HG03575 (cell line): ENCODE data around the gene SMAD2.
A peak's percentile ranks its signal among the peaks of the same experiment; 100 is the strongest.

Experiments
- ATAC-seq: cut with Tn5 transposase; IDR thresholded peaks from one replicate; pipeline ENCODE4 v1.9.1; 2021; ENCODE audit not compliant: unreplicated experiment, insufficient number of reproducible peaks, low FRiP score; ENCODE audit errors: extremely low read depth

SMAD2 gene

DNA sequence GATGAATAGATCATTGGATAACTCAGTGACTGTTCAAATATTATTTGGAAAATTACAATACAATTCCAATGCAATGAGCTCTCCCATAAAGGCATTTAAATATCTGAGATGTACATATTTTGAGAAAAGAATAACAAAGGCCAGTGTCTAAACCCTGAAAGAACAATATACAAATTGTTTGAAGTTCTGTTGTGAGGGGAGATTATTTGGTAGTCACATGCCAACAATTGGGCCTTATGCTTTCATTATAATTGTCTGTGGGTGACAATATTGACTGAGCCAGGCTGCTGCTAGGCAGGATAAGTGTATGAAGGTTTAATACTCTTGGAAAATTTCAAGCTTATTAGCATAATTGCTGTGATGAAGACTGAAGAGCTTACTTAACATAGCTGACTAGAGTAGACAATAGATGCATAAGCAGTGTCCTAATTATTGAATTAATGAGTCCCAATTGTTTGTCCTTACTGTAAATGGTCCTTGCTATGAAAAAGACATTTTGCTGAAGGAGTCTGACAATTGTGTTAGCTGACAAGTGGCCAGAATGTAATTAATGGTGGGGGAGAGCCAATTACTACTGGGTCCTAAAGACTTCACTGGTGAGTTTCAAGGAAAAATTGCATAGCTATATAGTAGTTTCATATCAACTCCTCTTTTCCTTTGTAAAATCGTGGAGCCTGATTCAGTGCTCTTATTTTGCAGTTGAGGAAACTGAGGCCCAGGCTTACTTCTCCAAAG, 5.0 kb upstream of the SMAD2 start:
- no peak for ATAC-seq

DNA sequence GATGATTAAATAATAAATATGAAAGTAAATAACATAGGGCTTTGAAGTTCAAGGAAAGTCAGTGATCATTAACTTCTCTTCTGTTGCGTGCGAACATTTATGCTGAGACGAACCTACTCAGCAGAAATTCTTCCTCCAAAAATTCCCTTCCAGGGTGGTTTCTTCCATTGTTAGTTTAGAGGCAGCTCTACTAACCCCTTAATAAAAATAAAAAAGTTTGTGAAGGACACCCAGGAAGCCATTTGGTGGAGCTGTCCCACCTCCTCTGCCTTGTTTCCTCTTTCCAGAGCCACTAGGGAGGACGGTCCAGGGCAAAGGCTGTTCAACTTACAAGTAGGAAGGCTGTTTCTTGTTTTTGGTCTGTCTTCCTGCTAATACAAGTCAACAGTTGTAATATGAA, 2.1 kb upstream of the SMAD2 start:
- ATAC-seq = no peak

DNA sequence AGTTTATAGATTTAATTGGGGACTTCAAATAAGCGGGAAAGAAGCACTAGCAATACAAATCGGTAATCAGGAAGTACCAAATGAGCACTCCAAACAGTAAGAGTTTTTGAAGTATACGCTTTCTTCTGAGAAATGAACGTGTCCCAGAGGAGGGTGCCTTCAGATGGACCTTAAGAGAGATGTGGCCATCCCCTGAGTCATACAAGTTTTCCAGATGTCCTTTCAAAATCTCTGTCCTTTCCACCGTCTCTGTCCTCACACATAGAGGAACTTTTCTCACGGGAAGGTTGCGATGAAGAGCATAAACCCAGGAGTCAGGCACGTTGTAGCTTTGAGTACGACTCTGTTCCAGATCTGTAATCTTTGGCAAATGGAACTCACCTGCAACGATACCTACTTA, 1.7 kb upstream of the SMAD2 start:
- no peak for ATAC-seq

GRCh38 chr18:47931718-47932103, 1.3 kb upstream of the SMAD2 start:
- ATAC-seq = no peak

- ATAC-seq = peak; percentile 47
These were observed 665 bp upstream of the SMAD2 start for GRCh38 chr18:47930931-47931717.

DNA sequence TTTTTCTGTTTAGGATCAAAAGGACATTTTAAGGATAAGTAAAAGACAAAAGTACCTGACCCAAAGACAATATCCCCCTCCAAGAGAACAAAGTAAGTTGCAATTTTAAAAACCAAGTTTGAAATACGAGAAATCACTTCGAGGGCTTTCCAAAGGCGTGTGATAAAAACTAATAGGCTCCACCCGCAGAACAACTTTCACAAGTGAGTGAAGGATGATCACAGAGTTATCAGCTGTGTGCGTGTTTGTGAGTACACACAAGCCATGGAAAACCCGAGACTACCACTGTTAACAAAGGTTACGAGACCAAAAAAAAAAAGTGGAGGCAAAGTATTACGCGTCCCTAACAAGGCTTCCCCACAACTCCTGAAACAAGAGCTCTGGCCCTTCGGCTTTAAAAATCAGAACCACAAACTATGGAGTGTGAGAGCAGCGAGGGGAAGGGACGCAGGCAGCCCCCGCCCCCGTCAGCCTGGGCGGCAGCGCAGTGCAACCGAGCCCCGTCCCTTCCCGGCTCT, 719 bp downstream of the SMAD2 start:
- no peak for ATAC-seq

DNA sequence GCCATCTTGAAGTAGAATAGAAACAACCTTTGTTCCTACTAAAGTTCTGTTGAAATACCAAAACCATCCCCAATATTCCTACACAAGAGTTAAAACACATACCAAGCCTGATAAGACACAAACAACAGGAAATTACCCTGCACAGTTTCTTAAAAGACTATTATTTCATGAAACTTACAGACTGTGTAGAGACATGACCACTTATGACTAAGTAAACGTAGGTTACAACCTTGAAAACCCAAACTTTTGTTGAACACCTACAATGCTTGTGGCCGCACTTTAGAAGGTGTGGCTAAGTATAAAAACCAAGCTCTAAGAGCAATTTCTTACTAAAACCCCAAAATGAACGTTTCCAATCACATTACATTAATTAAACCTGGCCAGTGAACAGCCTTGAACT, 2.0 kb downstream of the SMAD2 start:
- no peak for ATAC-seq

GRCh38 chr18:47926101-47926850, 4.2 kb downstream of the SMAD2 start:
- ATAC-seq = no peak

- ATAC-seq = no peak
These were observed 10.5 kb downstream of the SMAD2 start for GRCh38 chr18:47919916-47920315.

DNA sequence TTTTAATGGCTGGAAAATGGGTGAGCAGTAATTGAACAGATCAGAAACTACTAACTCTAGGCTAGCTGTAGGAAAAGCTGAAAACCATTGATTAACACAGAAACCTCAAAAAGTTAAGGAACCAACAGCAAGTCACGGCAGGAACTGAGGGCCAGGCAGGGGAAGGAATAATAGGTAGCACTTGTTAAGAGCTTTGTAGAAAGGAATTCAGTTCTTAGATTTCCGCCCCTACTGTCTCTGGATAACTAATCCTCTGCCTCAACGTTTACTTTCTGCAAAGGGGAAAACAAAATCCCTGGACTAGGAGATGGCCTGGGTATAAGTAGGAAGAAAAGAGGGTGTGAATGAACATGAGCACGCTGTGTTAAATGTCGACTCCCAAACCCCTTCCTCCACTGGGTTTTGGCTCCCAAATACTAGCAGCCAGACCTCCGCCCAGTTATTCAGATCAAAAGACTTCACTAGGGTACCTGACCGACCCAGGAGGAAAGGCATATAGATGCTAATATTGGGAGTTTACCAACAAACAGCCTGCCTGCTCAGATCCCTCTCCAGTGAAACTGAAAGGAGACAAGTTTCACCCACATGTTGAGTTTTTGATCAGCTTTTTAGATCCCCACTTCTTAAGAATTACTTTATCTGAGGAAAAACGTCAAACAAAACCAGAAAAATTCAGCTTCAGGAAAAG, 12.4 kb downstream of the SMAD2 start:
- no peak for ATAC-seq

- ATAC-seq = no peak
These were observed 14.5 kb downstream of the SMAD2 start for GRCh38 chr18:47915930-47916329.

DNA sequence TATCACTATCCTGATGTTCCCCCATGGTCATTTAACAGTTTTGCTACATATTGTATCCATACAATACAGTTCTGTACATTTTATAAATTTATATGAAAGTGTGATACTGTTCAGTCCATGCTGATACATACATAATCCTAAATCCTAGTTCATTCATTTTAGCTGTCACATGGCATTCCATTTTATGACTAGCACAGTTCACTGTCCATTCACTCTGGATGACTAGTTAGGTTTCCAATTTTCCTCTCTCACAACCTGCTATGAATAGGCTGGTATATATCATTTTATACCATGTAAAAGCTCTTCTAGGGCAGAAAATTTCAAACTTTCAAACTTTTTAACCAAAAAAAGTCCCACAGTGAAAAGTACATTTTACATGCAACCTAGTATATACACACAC, 15.2 kb downstream of the SMAD2 start:
- no peak for ATAC-seq

- no peak for ATAC-seq
These were observed 17.5 kb downstream of the SMAD2 start for GRCh38 chr18:47912794-47913585.

DNA sequence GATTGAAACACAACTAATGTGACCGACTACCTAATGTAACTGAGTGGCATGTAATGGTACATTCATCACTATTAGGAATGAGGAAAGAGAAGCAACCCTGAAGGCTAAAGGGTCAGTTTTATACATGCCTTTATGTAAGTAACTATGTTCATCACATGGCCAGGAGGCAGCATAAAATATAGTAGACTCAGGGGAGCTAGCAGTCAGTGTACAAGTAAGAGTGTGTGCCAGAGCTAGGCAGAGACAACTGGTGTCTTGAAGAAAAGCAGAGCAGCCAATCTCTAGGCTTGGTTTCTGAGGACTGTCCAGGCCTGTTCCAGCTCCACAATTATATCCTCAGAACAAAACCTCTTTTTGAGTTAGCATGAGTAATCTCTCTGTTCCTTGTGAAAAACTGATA, 18.1 kb downstream of the SMAD2 start:
- no peak for ATAC-seq

- no peak for ATAC-seq
These were observed 18.6 kb downstream of the SMAD2 start for GRCh38 chr18:47911877-47912276.

GRCh38 chr18:47909484-47909883, 21.0 kb downstream of the SMAD2 start:
- ATAC-seq = no peak

DNA sequence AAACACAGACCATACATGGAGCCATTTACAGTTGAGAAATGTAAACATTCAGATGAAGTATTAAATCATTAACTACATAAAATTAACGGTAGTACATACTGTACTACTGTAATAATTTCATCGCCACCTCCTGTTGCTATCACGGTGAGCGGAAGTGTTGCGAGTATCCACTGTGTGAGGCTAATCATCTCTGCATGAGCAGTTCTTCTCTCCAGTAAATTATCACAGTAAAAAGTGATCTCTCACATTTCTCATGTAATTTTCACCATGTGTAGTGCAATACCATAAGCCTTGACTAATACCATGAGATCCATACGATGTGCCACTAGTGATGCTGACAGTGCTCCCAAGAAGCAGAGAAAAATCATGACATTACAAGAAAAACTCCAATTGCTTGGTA, 21.9 kb downstream of the SMAD2 start:
- ATAC-seq = no peak

DNA sequence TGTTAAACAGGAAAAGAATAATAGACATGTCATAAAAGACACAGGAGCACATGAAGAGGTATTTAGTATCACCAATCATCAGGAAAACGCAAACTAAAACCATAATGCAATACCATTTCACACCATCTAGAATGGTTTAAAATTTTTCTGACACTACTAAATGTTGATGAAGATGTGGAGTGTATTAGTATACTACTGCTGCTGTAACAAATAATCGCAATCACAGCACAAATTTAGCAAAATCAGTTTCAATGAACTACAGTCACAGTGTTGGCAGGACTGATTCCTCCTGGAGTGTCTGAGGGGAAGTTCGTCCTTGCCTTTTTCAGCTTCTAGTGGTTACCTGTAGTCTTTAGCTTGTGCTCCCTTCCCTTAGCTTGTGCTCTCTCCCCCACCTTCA, 24.1 kb downstream of the SMAD2 start:
- ATAC-seq = no peak
